Head of caudate nucleus (tissue), 42 donors: ENCODE measurements around the gene RAB20.
A peak's percentile ranks its signal among the peaks of the same experiment; 100 is the strongest.
"Not testable (repeated sequence)": the region's sequence is repeated elsewhere in the genome, so short reads cannot be mapped to it uniquely, and the experiment has no call there.

Source experiments
- DNase-seq, 42 donors: peaks; one replicate each; pipeline versions ENCODE4 v3.0.0 to v3.0.0-alpha.2; 2020 to 2021; ENCODE audit warnings: mixed read lengths in 7 of 42
- intact Hi-C: fragments of 100-400 bp; cut with DNase I; formaldehyde crosslinking; loops from one replicate; pipeline ENCODE4 v1.15.0; 2022

The RAB20 gene

GRCh38 chr13:110536006-110536693, 25.4 kb downstream of the RAB20 start:
- intact Hi-C loops: no loop called here
- DNase-seq: peak in 34 of 42 donors; percentile 23 to 74 (median 46)

- intact Hi-C loops: no loop called here
- no peak for DNase-seq
Observed at GRCh38 chr13:110535526-110535925, 26.0 kb downstream of the RAB20 start.

- intact Hi-C loops: no loop called here
- no peak for DNase-seq
Observed at GRCh38 chr13:110533771-110534670, 27.5 kb downstream of the RAB20 start.

GRCh38 chr13:110532258-110532657, 29.3 kb downstream of the RAB20 start:
- intact Hi-C loops, DNase-seq: not testable (repeated sequence)

- intact Hi-C loops: no loop called here
- peak in 6 of 42 donors; percentile 20 to 40 (median 26) for DNase-seq
Observed at GRCh38 chr13:110531671-110532083, 29.8 kb downstream of the RAB20 start.

- DNase-seq: no peak
- intact Hi-C loops: no loop called here
Observed at GRCh38 chr13:110531100-110531499, 30.4 kb downstream of the RAB20 start.

GRCh38 chr13:110529522-110530311, 31.8 kb downstream of the RAB20 start:
- intact Hi-C loops: no loop called here
- peak in 1 of 42 donors; percentile 19 for DNase-seq

GRCh38 chr13:110528911-110529310, 32.6 kb downstream of the RAB20 start:
- no peak for DNase-seq
- intact Hi-C loops: no loop called here

GRCh38 chr13:110528371-110528770, 33.2 kb downstream of the RAB20 start:
- intact Hi-C loops: no loop called here
- no peak for DNase-seq

- intact Hi-C loops: no loop called here
- no peak for DNase-seq
Observed at GRCh38 chr13:110525328-110526319, 35.9 kb downstream of the RAB20 start.

- intact Hi-C loops: no loop called here
- peak in 1 of 42 donors; percentile 20 for DNase-seq
Observed at GRCh38 chr13:110524541-110525257, 36.8 kb downstream of the RAB20 start.

- intact Hi-C loops: no loop called here
- no peak for DNase-seq
Observed at GRCh38 chr13:110523838-110524540, 37.5 kb downstream of the RAB20 start.

GRCh38 chr13:110523180-110523579, 38.3 kb downstream of the RAB20 start:
- intact Hi-C loops: no loop called here
- DNase-seq: no peak

- DNase-seq: no peak
- intact Hi-C loops: no loop called here
Observed at GRCh38 chr13:110522721-110523120, 38.8 kb downstream of the RAB20 start.

- DNase-seq: peak in 6 of 42 donors; percentile 22 to 56 (median 30)
- intact Hi-C loops: no loop called here
Observed at GRCh38 chr13:110521946-110522345, 39.6 kb downstream of the RAB20 start.

- intact Hi-C loops: no loop called here
- DNase-seq: no peak
Observed at GRCh38 chr13:110521296-110521680, 40.2 kb downstream of the RAB20 start.
